SK-N-SH treated with all-trans-retinoic acid at 6 μM for 48 hours (cell line): Measurements from ENCODE around the gene TBC1D26.
"Not testable (repeated sequence)": the region's sequence is repeated elsewhere in the genome, so short reads cannot be mapped to it uniquely, and the experiment has no call there.

Source experiments
- CREB5 ChIP-seq: fragments of 250-450 bp; sonication (Bioruptor Pico); IDR thresholded peaks from 2 replicates; pipeline ENCODE4 v1.5.1; 2020; ENCODE audit warnings: low read depth, mild to moderate bottlenecking, moderate library complexity
- CSRNP3 ChIP-seq: fragments of 250-450 bp; sonication (Bioruptor Pico); IDR thresholded peaks from 2 replicates; pipeline ENCODE4 v1.5.1; 2021; ENCODE audit warnings: mild to moderate bottlenecking, moderate library complexity
- GLIS3 ChIP-seq: fragments of 250-450 bp; sonication (Bioruptor Pico); IDR thresholded peaks from 2 replicates; pipeline ENCODE4 v1.5.0; 2020; ENCODE audit warnings: mild to moderate bottlenecking, moderate library complexity
- OSR1 ChIP-seq: fragments of 250-450 bp; sonication (Bioruptor Pico); IDR thresholded peaks from 2 replicates; pipeline ENCODE4 v1.8.0; 2022; ENCODE audit warnings: moderate library complexity, mild to moderate bottlenecking, inconsistent platforms
- PATZ1 ChIP-seq: fragments of 250-450 bp; sonication (Bioruptor Pico); IDR thresholded peaks from 2 replicates; pipeline ENCODE4 v1.8.0; 2020; ENCODE audit warnings: mild to moderate bottlenecking, moderate library complexity, borderline replicate concordance
- RARB ChIP-seq: fragments of 250-450 bp; sonication (Bioruptor Pico); IDR thresholded peaks from 2 replicates; pipeline ENCODE4 v1.8.0; 2021; ENCODE audit warnings: mild to moderate bottlenecking, moderate library complexity
- ZC3H10 ChIP-seq: fragments of 250-450 bp; sonication (Bioruptor Pico); IDR thresholded peaks from 2 replicates; pipeline ENCODE4 v1.5.1; 2021; ENCODE audit warnings: mild to moderate bottlenecking, moderate library complexity
- ZFP30 ChIP-seq: fragments of 450-650 bp; formaldehyde crosslinking; IDR thresholded peaks from 2 replicates; pipeline ENCODE4 v1.5.0; 2022; ENCODE audit warnings: mild to moderate bottlenecking, moderate library complexity

- TF ChIP-seq GLIS3 (CRISPR knock-in tag); RARB; CSRNP3 (CRISPR knock-in tag); ZC3H10 (CRISPR knock-in tag); OSR1 (CRISPR knock-in tag); PATZ1 (CRISPR knock-in tag); CREB5 (CRISPR knock-in tag); ZFP30 (CRISPR knock-in tag): not testable (repeated sequence)
These were observed 32.1 kb upstream of the TBC1D26 start for GRCh38 chr17:15699937-15700336.
